Measurements from ENCODE around the gene FRMD4A. TPM values are rescaled to one million over a fixed set of nuclear protein-coding genes. Genes with fewer than 3 reads are reported as not detected.

Gene FRMD4A
- total RNA-seq, 2 experiments from 2014 or later = 3.1 to 3.7 TPM

- DNase-seq (no peak), ATAC-seq (ENCODE audit: poor library complexity) (no peak)
- Histone ChIP-seq H3K9me3 (ENCODE audit: control insufficient read depth in 1 of 2, insufficient read depth in 1 of 2, low read length in 2 of 2) (no peaks in the 10 kb centered on the region), H3K27me3 (ENCODE audit: control insufficient read depth in 1 of 2, insufficient read depth in 2 of 2, low read length in 2 of 2) (no peaks in the 10 kb centered on the region), H3K4me3 (ENCODE audit: low read length) (no peak overlapping the region), H3K4me1 (ENCODE audit: insufficient read depth, low read length) (peaks cover 12% of the 10 kb centered on the region), H3K36me3 (ENCODE audit: insufficient read depth, low read length) (no peaks in the 10 kb centered on the region), H3K27ac (ENCODE audit: low read depth in 1 of 2, low read length in 2 of 2) (no peak overlapping the region)
- peaks cover 16% of the 10 kb centered on the region for H3K4me1 Mint-ChIP-seq (ENCODE audit: low read depth)
- no peaks in the 10 kb centered on the region for H3K9me3 Mint-ChIP-seq
- H3K36me3 Mint-ChIP-seq (ENCODE audit: low read depth) = no peaks in the 10 kb centered on the region
- intact Hi-C loops (cut with DNase I, micrococcal nuclease) = no loop called here
- CTCF ChIA-PET = no interaction called here
- H3K27me3 Mint-ChIP-seq = no peaks in the 10 kb centered on the region
- POLR2A ChIA-PET = interaction anchor here (0.8 kb wide), 1 partner anchor 13 kb away, joined by 3 read pairs; no protein-coding TSS in a partner anchor
- H3K4me3 Mint-ChIP-seq = no peak overlapping the region
- H3K27ac Mint-ChIP-seq = no peak overlapping the region
- TF ChIP-seq CTCF (IDR thresholded peaks at IDR 0.05) = no peak
Measured at GRCh38 chr10:13808556-13809391, 522.0 kb downstream of the FRMD4A start.

- intact Hi-C loops (cut with DNase I, micrococcal nuclease) = no loop called here
- H3K27me3 Mint-ChIP-seq = no peaks in the 10 kb centered on the region
Measured at GRCh38 chr10:13806419-13806818, 524.3 kb downstream of the FRMD4A start.

More at GRCh38 chr10:13806419-13806818, 524.3 kb downstream of the FRMD4A start:
- CTCF ChIA-PET = no interaction called here
- no peak overlapping the region for H3K4me3 ChIP-seq (ENCODE audit: low read length)
- Mint-ChIP-seq H3K4me1 (ENCODE audit: low read depth) (peaks cover 14% of the 10 kb centered on the region), H3K4me3 (no peak overlapping the region), H3K27ac (peak overlapping the region; percentile 9), H3K36me3 (ENCODE audit: low read depth) (no peaks in the 10 kb centered on the region), H3K9me3 (no peaks in the 10 kb centered on the region)
- no peak for TF ChIP-seq CTCF (IDR thresholded peaks at IDR 0.05)
- no peaks in the 10 kb centered on the region for H3K27me3 ChIP-seq (ENCODE audit: control insufficient read depth in 1 of 2, insufficient read depth in 2 of 2, low read length in 2 of 2)
- POLR2A ChIA-PET = interaction anchor here (2.3 kb wide), 1 partner anchor 10 kb away, joined by 8 read pairs; no protein-coding TSS in a partner anchor
- no peaks in the 10 kb centered on the region for H3K36me3 ChIP-seq (ENCODE audit: insufficient read depth, low read length)
- peak; percentile 34 for ATAC-seq (ENCODE audit: poor library complexity)
- peaks cover 12% of the 10 kb centered on the region for H3K4me1 ChIP-seq (ENCODE audit: insufficient read depth, low read length)
- H3K27ac ChIP-seq (ENCODE audit: low read depth in 1 of 2, low read length in 2 of 2) = no peak overlapping the region
- no peak for DNase-seq
- no peaks in the 10 kb centered on the region for H3K9me3 ChIP-seq (ENCODE audit: control insufficient read depth in 1 of 2, insufficient read depth in 1 of 2, low read length in 2 of 2)
